Transverse colon (tissue), 3 donors: ENCODE results near the gene BNC1.

ENCODE experiments used
- CTCF ChIP-seq, 5 experiments: fragments of 200-600 bp in 3 of 5; fragments of 450-650 bp in 2 of 5; sonication (generic) in 3 of 5; IDR thresholded peaks; 1 replicate in 2 of 5; 2 replicates in 3 of 5; pipeline ENCODE4 v1.5.1; 2016 to 2017; ENCODE audit warnings: antibody characterized with exemption in 5 of 5, inconsistent platforms in 3 of 5, mild to moderate bottlenecking in 2 of 5, moderate library complexity in 1 of 5
- EP300 ChIP-seq: sonication (generic); formaldehyde crosslinking; IDR thresholded peaks from one replicate; pipeline ENCODE4 v1.6.1; 2017; ENCODE audit warnings: antibody characterized with exemption, low read depth
- POLR2A ChIP-seq: fragments of 450-650 bp; IDR thresholded peaks from one replicate; pipeline ENCODE4 v1.6.1; 2016; ENCODE audit warnings: antibody characterized with exemption, mild to moderate bottlenecking, moderate library complexity

DNA sequence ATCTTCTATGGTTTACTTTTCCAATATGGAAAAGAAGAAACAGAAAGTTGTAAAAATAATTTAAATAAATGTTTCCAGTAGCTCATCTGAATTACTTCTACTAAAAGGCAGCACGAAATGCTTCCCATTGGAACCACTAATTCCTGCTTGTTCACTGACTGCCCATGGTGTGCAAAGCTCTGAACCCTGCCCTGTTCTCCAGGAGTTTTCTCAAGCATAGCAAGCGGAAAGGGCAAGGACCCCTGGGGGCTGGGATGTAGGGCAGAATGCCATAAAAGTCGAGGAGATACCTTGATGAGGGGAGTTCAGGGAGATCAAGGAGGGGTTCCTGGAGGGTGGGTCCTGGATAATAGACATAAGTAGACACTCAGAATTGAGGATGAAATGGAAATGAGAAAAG, 35.3 kb upstream of the BNC1 start:
- no peak for TF ChIP-seq CTCF (IDR thresholded peaks at IDR 0.05)
- TF ChIP-seq EP300, result no peak
- no peak for TF ChIP-seq POLR2A
